ENCODE measurements around the gene BRAF. TPM values are rescaled to one million over a fixed set of nuclear protein-coding genes. Genes with fewer than 3 reads are reported as not detected.
"Not testable (repeated sequence)": the region's sequence is repeated elsewhere in the genome, so short reads cannot be mapped to it uniquely, and the experiment has no call there.

The BRAF gene
- total RNA-seq, 1 donor from 2014 or later: 40.2 TPM

DNA sequence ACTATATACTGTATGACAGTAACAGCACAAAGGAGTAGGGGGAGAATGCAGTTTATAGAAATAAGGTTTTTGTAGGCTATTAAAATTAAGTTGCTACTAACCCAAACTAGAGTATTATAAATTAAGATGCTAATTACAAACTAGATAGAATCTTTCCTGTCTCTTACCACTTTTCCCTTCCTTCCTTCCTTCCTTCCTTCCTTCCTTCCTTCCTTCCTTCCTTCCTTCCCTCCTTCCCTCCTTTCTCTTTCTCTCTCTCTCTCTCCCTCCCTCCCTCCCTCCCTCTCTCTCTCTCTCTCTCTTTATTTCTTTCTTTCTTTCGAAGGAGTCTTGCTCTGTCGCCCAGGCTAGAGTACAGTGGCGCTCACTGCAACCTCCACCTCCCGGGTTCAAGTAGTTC is 36.4 kb upstream of the BRAF start:
- Histone ChIP-seq H3K4me1 (no peaks in the 10 kb centered on the region), H3K4me3 (no peak overlapping the region), H3K27ac (no peak overlapping the region), H3K36me3 (no peaks in the 10 kb centered on the region), H3K9me3 (no peaks in the 10 kb centered on the region), H3K27me3 (no peaks in the 10 kb centered on the region)
- TF ChIP-seq, protein P1, sequence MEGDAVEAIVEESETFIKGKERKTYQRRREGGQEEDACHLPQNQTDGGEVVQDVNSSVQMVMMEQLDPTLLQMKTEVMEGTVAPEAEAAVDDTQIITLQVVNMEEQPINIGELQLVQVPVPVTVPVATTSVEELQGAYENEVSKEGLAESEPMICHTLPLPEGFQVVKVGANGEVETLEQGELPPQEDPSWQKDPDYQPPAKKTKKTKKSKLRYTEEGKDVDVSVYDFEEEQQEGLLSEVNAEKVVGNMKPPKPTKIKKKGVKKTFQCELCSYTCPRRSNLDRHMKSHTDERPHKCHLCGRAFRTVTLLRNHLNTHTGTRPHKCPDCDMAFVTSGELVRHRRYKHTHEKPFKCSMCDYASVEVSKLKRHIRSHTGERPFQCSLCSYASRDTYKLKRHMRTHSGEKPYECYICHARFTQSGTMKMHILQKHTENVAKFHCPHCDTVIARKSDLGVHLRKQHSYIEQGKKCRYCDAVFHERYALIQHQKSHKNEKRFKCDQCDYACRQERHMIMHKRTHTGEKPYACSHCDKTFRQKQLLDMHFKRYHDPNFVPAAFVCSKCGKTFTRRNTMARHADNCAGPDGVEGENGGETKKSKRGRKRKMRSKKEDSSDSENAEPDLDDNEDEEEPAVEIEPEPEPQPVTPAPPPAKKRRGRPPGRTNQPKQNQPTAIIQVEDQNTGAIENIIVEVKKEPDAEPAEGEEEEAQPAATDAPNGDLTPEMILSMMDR (IDR thresholded peaks at IDR 0.05): no peak
- intact Hi-C loops (cut with DNase I): no loop called here
- no peak for DNase-seq
- no peak for ATAC-seq

- intact Hi-C loops (cut with DNase I): not testable (repeated sequence)
Measured at GRCh38 chr7:140956997-140957396, 32.3 kb upstream of the BRAF start.

DNA sequence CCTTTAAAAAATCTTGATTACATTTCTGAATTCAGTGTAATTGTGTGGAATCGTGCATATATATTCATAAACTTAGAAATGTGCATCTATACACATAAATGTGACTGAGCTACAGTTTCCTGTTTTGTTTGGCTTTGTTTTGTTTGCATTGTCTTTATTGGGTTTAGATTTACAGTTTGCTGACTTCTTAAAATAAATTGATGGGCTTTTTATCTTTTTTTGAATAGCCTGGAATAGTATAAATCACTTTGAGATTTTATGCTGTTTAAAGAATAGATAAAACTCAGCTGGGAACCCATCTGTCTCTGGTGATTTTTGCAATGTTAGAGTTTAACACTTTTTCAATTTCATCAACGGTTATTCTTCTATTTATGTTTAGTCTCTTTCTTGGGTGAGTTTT is 21.2 kb upstream of the BRAF start:
- no peak for ATAC-seq
- Histone ChIP-seq H3K4me1 (no peaks in the 10 kb centered on the region), H3K27me3 (no peaks in the 10 kb centered on the region), H3K9me3 (no peaks in the 10 kb centered on the region), H3K4me3 (no peak overlapping the region), H3K27ac (no peak overlapping the region), H3K36me3 (no peaks in the 10 kb centered on the region)
- no peak for DNase-seq
- TF ChIP-seq, protein P1 (IDR thresholded peaks at IDR 0.05): no peak
- intact Hi-C loops (cut with DNase I): no loop called here

More at GRCh38 chr7:140956997-140957396, 32.3 kb upstream of the BRAF start:
- not testable (repeated sequence) for H3K9me3 ChIP-seq, ATAC-seq, H3K27me3 ChIP-seq, H3K4me3 ChIP-seq, DNase-seq, H3K4me1 ChIP-seq, H3K27ac ChIP-seq, H3K36me3 ChIP-seq

DNA sequence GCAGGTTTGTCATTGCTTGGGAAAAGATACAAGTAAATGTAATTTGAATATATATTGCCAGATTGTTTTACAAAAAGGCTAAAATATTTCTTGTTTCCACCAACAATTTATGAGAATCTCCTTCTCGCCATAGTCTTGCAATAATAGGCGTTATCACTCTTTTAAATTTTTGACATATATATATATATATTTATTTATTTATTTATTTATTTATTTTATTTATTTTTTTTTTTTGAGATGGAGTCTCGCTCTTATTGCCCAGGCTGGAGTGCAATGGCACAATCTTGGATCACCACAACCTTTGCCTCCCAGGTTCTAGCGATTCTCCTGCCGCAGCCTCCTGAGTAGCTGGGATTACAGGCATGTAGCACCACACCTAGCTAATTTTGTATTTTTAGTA is 17.5 kb upstream of the BRAF start:
- H3K9me3 ChIP-seq; H3K36me3 ChIP-seq; H3K27ac ChIP-seq; ATAC-seq; intact Hi-C loops (cut with DNase I); H3K4me1 ChIP-seq; DNase-seq; H3K4me3 ChIP-seq; H3K27me3 ChIP-seq: not testable (repeated sequence)

DNA sequence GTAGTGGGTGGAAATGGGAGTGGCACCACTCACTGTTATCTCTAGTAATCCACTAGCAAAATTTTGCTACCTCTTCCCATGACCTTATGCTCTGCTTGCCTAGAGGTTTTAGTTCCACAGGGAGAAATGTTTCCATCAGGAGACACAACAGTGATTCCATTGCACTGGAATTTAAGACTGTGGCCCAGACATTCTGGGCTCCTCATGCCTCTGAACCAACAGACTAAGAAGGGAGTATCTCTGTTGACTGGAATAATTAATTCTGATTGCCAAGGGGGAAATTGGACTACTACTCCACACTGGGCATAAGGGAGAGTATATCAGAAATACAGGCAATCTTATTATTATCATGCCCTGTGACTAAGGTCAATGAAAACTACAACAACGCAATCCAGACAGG is 16.2 kb upstream of the BRAF start:
- Histone ChIP-seq H3K4me1 (no peaks in the 10 kb centered on the region), H3K27me3 (no peaks in the 10 kb centered on the region), H3K27ac (no peak overlapping the region), H3K4me3 (no peak overlapping the region), H3K36me3 (no peaks in the 10 kb centered on the region), H3K9me3 (no peaks in the 10 kb centered on the region)
- TF ChIP-seq, protein P1 (IDR thresholded peaks at IDR 0.05): no peak
- ATAC-seq (no peak), DNase-seq (no peak)
- intact Hi-C loops (cut with DNase I): no loop called here

GRCh38 chr7:140937702-140938264 is 13.1 kb upstream of the BRAF start:
- intact Hi-C loops (cut with DNase I): no loop called here
- ATAC-seq (no peak), DNase-seq (no peak)
- Histone ChIP-seq H3K36me3 (no peaks in the 10 kb centered on the region), H3K27me3 (no peaks in the 10 kb centered on the region), H3K4me3 (no peak overlapping the region), H3K27ac (no peak overlapping the region), H3K4me1 (no peaks in the 10 kb centered on the region), H3K9me3 (no peaks in the 10 kb centered on the region)
- TF ChIP-seq, protein P1 (IDR thresholded peaks at IDR 0.05): no peak
